Urinary bladder (tissue), 4 donors: ENCODE data around the gene UBE2M. TPM values are rescaled to one million over a fixed set of nuclear protein-coding genes. Genes with fewer than 3 reads are reported as not detected.

Experiments used
- DNase-seq: peaks from one replicate; pipeline ENCODE4 v3.0.0-alpha.2; 2015; ENCODE audit errors: extremely low spot score
- H3K27ac ChIP-seq: one replicate; pipeline ENCODE4 v1.5.1; 2013; ENCODE audit warnings: low read depth, mild to moderate bottlenecking, moderate library complexity
- H3K36me3 ChIP-seq: one replicate; pipeline ENCODE4 v1.6.1; 2013; ENCODE audit warnings: mild to moderate bottlenecking, moderate library complexity; ENCODE audit not compliant: insufficient read depth
- H3K4me1 ChIP-seq: one replicate; pipeline ENCODE4 v1.6.1; 2013; ENCODE audit warnings: mild to moderate bottlenecking, moderate library complexity; ENCODE audit not compliant: insufficient read depth
- H3K4me3 ChIP-seq: one replicate; pipeline ENCODE4 v1.5.1; 2013; ENCODE audit warnings: low read depth, low read length
- WGBS: extraction: QIAGEN DNeasy Blood & Tissue Kit; methylation state at CpG from one replicate; pipeline ENCODE4 v1.1.7; 2013; 5-methylcytosine and 5-hydroxymethylcytosine counted together
- polyA plus RNA-seq: library from polyadenylated mRNA; stranded (reverse); fragments of 200-250 nt; gene quantifications from one replicate; pipeline ENCODE4 v1.2.3, GENCODE V29; 2013
- total RNA-seq: library from RNA; depleted of rRNA; stranded (reverse); fragments of >200 nt; gene quantifications from one replicate; pipeline ENCODE4 v1.2.3, GENCODE V29; 2014
- donor health status: healthy with polysubstance abuse.
- donor health status: healthy.

UBE2M gene
- total and polyA plus RNA-seq, 2 donors, result 31.0 to 69.3 TPM

GRCh38 chr19:58522709-58523108, 35.7 kb downstream of the UBE2M start:
- no peak overlapping the region for H3K4me3 ChIP-seq
- no peak for DNase-seq
- no peaks in the 10 kb centered on the region for H3K4me1 ChIP-seq
- H3K27ac ChIP-seq, result no peak overlapping the region
- no peaks in the 10 kb centered on the region for H3K36me3 ChIP-seq
- 81% methylated on average over 3 of the region's 3 CpGs for WGBS

DNA sequence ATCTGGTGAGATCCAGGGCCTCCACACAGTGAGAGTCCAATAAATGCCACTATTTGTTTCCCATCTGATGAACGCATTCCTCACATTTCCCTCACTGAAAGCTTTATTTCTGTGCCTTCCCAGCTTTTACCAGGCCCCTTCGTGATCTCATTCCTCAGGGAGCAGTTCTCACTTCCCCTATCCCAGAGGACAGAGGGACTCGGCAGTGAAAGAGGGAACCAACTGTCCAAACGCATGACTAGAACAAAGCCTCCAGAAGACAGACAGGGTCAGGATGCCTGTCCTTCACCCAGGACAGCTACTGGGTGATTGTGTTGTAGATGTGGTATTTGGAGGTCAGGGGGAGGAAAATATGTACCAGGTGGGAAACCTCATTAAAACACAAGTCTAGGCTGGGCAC, 36.8 kb downstream of the UBE2M start:
- no peaks in the 10 kb centered on the region for H3K4me1 ChIP-seq
- no peak overlapping the region for H3K27ac ChIP-seq
- H3K4me3 ChIP-seq, result no peak overlapping the region
- peaks cover 3% of the 10 kb centered on the region for H3K36me3 ChIP-seq
- no peak for DNase-seq
- 62% methylated on average over 4 of the region's 4 CpGs for WGBS

- Histone ChIP-seq H3K4me3 (peak overlapping the region; percentile 63), H3K36me3 (peaks cover 3% of the 10 kb centered on the region), H3K27ac (peak overlapping the region; percentile 90), H3K4me1 (no peaks in the 10 kb centered on the region)
- no peak for DNase-seq
- WGBS, result 5% methylated on average over 7 of the region's 7 CpGs
Measured at GRCh38 chr19:58520257-58520599, 38.2 kb downstream of the UBE2M start.

GRCh38 chr19:58519355-58520256, 38.8 kb downstream of the UBE2M start, which contains the start of gene ZBTB45:
Gene ZBTB45 (minus strand): TSS chr19:58519810. CDS start chr19:58517673, 2,137 bp downstream.
- Histone ChIP-seq H3K36me3 (peaks cover 3% of the 10 kb centered on the region), H3K4me1 (no peaks in the 10 kb centered on the region), H3K27ac (peak within 1 kb of the TSS; percentile 90), H3K4me3 (peak within 1 kb of the TSS; percentile 63)
- peak; percentile 89 for DNase-seq
- under 1% methylated on average over 87 of the region's 87 CpGs for WGBS

- H3K27ac ChIP-seq, result peak overlapping the region; percentile 90
- peak overlapping the region; percentile 63 for H3K4me3 ChIP-seq
- peaks cover 3% of the 10 kb centered on the region for H3K36me3 ChIP-seq
- DNase-seq, result no peak
- no peaks in the 10 kb centered on the region for H3K4me1 ChIP-seq
- under 1% methylated on average over 14 of the region's 14 CpGs for WGBS
Measured at GRCh38 chr19:58519087-58519354, 39.4 kb downstream of the UBE2M start.

GRCh38 chr19:58518256-58519086, 39.9 kb downstream of the UBE2M start:
- peak overlapping the region; percentile 90 for H3K27ac ChIP-seq
- 9% methylated on average over 22 of the region's 22 CpGs for WGBS
- peak overlapping the region; percentile 63 for H3K4me3 ChIP-seq
- H3K4me1 ChIP-seq, result no peaks in the 10 kb centered on the region
- H3K36me3 ChIP-seq, result peaks cover 3% of the 10 kb centered on the region
- DNase-seq, result no peak

- Histone ChIP-seq H3K27ac (no peak overlapping the region), H3K4me3 (no peak overlapping the region), H3K4me1 (no peaks in the 10 kb centered on the region), H3K36me3 (peaks cover 3% of the 10 kb centered on the region)
- DNase-seq, result no peak
- 92% methylated on average over 65 of the region's 65 CpGs for WGBS
Measured at GRCh38 chr19:58516964-58517833, 41.2 kb downstream of the UBE2M start.

- DNase-seq, result no peak
- H3K36me3 ChIP-seq, result peaks cover 3% of the 10 kb centered on the region
- H3K27ac ChIP-seq, result no peak overlapping the region
- WGBS, result 91% methylated on average over 25 of the region's 25 CpGs
- no peak overlapping the region for H3K4me3 ChIP-seq
- H3K4me1 ChIP-seq, result no peaks in the 10 kb centered on the region
Measured at GRCh38 chr19:58516246-58516836, 42.1 kb downstream of the UBE2M start.

DNA sequence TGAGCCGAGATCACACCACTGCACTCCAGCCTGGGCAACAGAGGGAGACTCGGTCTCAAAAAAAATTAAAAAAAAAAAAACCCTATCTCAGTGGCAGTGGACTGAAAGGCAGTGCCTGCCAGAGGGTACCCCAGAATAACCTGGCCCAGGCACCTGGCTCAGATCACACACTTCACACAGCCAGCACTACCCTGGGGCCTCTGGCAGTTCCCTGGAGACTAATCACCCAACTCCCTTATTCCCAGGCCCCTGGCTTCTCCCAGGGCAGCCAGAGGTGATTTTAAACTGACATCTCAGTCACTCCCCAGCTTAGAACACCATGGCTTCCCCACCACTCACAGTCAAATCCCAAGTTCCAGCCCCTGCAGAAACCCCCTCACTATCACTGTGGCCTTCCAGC, 43.2 kb downstream of the UBE2M start:
- Histone ChIP-seq H3K4me1 (no peaks in the 10 kb centered on the region), H3K27ac (no peak overlapping the region), H3K4me3 (no peak overlapping the region), H3K36me3 (peaks cover 3% of the 10 kb centered on the region)
- DNase-seq, result no peak
- 91% methylated on average over 2 of the region's 2 CpGs for WGBS

- H3K4me3 ChIP-seq, result no peak overlapping the region
- DNase-seq, result no peak
- H3K36me3 ChIP-seq, result peaks cover 3% of the 10 kb centered on the region
- H3K27ac ChIP-seq, result no peak overlapping the region
- WGBS, result 72% methylated on average over 3 of the region's 3 CpGs
- no peaks in the 10 kb centered on the region for H3K4me1 ChIP-seq
Measured at GRCh38 chr19:58514564-58515022, 43.8 kb downstream of the UBE2M start.

GRCh38 chr19:58513694-58514563, 44.5 kb downstream of the UBE2M start:
- H3K4me1 ChIP-seq, result no peaks in the 10 kb centered on the region
- peak overlapping the region; percentile 15 for H3K4me3 ChIP-seq
- WGBS, result 13% methylated on average over 66 of the region's 66 CpGs
- peak overlapping the region; percentile 11 for H3K27ac ChIP-seq
- peaks cover 3% of the 10 kb centered on the region for H3K36me3 ChIP-seq
- DNase-seq, result no peak

- DNase-seq, result no peak
- no peaks in the 10 kb centered on the region for H3K4me1 ChIP-seq
- H3K4me3 ChIP-seq, result no peak overlapping the region
- WGBS, result 80% methylated on average over 10 of the region's 10 CpGs
- peak overlapping the region; percentile 11 for H3K27ac ChIP-seq
- peaks cover 3% of the 10 kb centered on the region for H3K36me3 ChIP-seq
Measured at GRCh38 chr19:58513213-58513693, 45.2 kb downstream of the UBE2M start.
